HL-60 (cell line): Measurements from ENCODE around the gene TLL2.

Experiments used
- DNase-seq, 2 experiments: peaks; one replicate each; pipeline ENCODE4 v3.0.0-alpha.2; 2010 to 2020; ENCODE audit warnings: low read depth in 1 of 2, low spot score in 1 of 2
- H3K27ac ChIP-seq: fragments of 250-450 bp; sonication (Bioruptor Pico); replicated peaks from 2 replicates; pipeline ENCODE4 v1.5.1; 2020; ENCODE audit warnings: mild to moderate bottlenecking, moderate library complexity
- H3K27me3 ChIP-seq: fragments of 250-450 bp; sonication (Bioruptor Pico); 2 replicates; pipeline ENCODE4 v1.5.1; 2021; ENCODE audit warnings: mild to moderate bottlenecking, moderate library complexity; ENCODE audit not compliant: insufficient read depth, poor library complexity, severe bottlenecking
- H3K4me3 ChIP-seq: replicated peaks from 2 replicates; pipeline ENCODE4 v1.5.1; 2011; ENCODE audit warnings: mild to moderate bottlenecking, control low read depth, low read length; ENCODE audit not compliant: insufficient read depth
- CTCF ChIP-seq: IDR thresholded peaks from one replicate; pipeline ENCODE4 v1.5.1; 2011; ENCODE audit warnings: low read length, control low read depth, inconsistent platforms; ENCODE audit not compliant: insufficient read depth
- GABPA ChIP-seq: IDR thresholded peaks from 2 replicates; pipeline ENCODE4 v1.6.1; 2012; ENCODE audit warnings: low read depth
- POLR2AphosphoS5 ChIP-seq: IDR thresholded peaks from 2 replicates; pipeline ENCODE4 v1.6.1; 2012; ENCODE audit warnings: low read depth
- REST ChIP-seq: IDR thresholded peaks from 2 replicates; pipeline ENCODE4 v1.6.1; 2012; ENCODE audit warnings: low read depth; ENCODE audit not compliant: insufficient replicate concordance
- SPI1 ChIP-seq: IDR thresholded peaks from 2 replicates; pipeline ENCODE4 v1.6.1; 2012; ENCODE audit warnings: low read depth, mild to moderate bottlenecking, borderline replicate concordance

TLL2 gene

GRCh38 chr10:96427291-96427690, 86.4 kb downstream of the TLL2 start:
- TF ChIP-seq REST, result no peak
- TF ChIP-seq POLR2AphosphoS5, result no peak
- TF ChIP-seq CTCF, result no peak
- TF ChIP-seq SPI1, result no peak
- TF ChIP-seq GABPA, result no peak
- H3K27ac ChIP-seq, result no peak overlapping the region
- no peaks in the 10 kb centered on the region for H3K27me3 ChIP-seq
- H3K4me3 ChIP-seq, result no peak overlapping the region
- no peak for DNase-seq

- no peak overlapping the region for H3K4me3 ChIP-seq
- no peak overlapping the region for H3K27ac ChIP-seq
- TF ChIP-seq REST (no peak), POLR2AphosphoS5 (no peak), SPI1 (no peak), CTCF (no peak), GABPA (no peak)
- no peaks in the 10 kb centered on the region for H3K27me3 ChIP-seq
- no peak for DNase-seq
Observed at GRCh38 chr10:96422525-96422924, 91.2 kb downstream of the TLL2 start.

GRCh38 chr10:96421995-96422394, 91.7 kb downstream of the TLL2 start:
- no peak overlapping the region for H3K27ac ChIP-seq
- TF ChIP-seq GABPA (no peak), POLR2AphosphoS5 (no peak), REST (no peak), SPI1 (no peak), CTCF (no peak)
- no peak for DNase-seq
- H3K27me3 ChIP-seq, result no peaks in the 10 kb centered on the region
- no peak overlapping the region for H3K4me3 ChIP-seq
